BJ (cell line): Measurements from ENCODE around the gene ZNF621. TPM values are rescaled to one million over a fixed set of nuclear protein-coding genes. Genes with fewer than 3 reads are reported as not detected.

Experiments used
- CTCF ChIA-PET: fragments of 350-600 bp; formaldehyde crosslinking; extraction: SDS; loops from one replicate; lab custom pipeline; 2021; ENCODE audit warnings: antibody characterized with exemption, inconsistent platforms; lab: Yijun Ruan, JAX
- POLR2A ChIA-PET: fragments of 300-600 bp; sonication (Branson Sonifier 250); formaldehyde crosslinking; extraction: SDS; loops from one replicate; lab custom pipeline; 2021; ENCODE audit warnings: antibody characterized with exemption; lab: Charles Lee
- DNase-seq: peaks from one replicate; pipeline ENCODE4 v3.0.0-alpha.2; 2011; ENCODE audit warnings: low read depth
- H3K27me3 ChIP-seq: 2 replicates; pipeline ENCODE4 v1.6.0; 2011; ENCODE audit warnings: low read length; ENCODE audit not compliant: control insufficient read depth, insufficient read depth
- H3K36me3 ChIP-seq: 2 replicates; pipeline ENCODE4 v1.5.1; 2011; ENCODE audit warnings: low read length; ENCODE audit not compliant: control insufficient read depth, insufficient read depth
- H3K4me3 ChIP-seq: 2 replicates; pipeline ENCODE4 v1.5.1; 2011; ENCODE audit warnings: low read depth, mild to moderate bottlenecking, control low read depth, low read length
- CTCF ChIP-seq: IDR thresholded peaks from 2 replicates; pipeline ENCODE4 v1.5.1; 2011; ENCODE audit warnings: low read depth, mild to moderate bottlenecking, control low read depth, inconsistent platforms, low read length, moderate library complexity; ENCODE audit not compliant: insufficient read depth
- polyA plus RNA-seq: library from polyadenylated mRNA; depleted of rRNA; stranded (reverse); fragments of >200 nt; gene quantifications from 2 replicates; pipeline ENCODE4 v1.2.3, GENCODE V29; 2011

Gene ZNF621
- polyA plus RNA-seq, 1 experiment = 13.2 TPM

DNA sequence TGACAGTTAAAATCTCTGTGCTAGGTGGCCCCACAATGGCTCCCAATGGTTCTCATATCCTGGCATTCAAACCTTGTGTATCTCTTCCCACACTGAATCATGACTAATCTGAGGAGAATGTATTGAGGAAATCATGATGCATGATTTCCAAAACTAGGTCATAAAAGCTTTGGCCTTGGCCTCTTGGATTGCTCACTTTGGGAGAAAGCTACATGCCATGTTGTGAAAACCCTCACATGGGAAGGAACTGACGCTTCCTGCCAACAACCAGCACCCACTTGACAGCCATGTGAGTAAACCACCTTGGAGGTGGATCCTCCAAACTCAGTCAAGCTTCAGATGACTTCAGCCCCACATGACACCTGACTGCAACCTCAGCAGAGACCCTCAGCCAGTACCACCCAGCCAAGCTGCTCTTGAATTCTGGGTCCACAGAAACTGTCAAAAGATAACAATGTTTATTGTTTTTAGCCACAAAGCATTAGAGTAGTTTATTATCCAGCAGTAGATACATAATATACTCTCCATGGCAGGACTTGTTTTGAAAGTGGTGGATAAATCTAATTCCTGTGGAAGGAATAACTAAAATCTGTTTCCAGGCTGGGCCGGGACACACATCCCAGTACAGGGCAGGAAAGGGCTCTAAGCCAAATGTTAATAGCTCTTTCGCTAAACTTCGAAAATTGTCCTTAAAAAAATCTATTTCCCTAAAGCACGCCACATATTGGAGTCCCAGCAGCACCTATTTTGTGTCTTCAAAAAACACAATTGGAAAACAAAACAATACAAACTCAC, 19.9 kb upstream of the ZNF621 start:
- ChIA-PET POLR2A (interaction anchor here (0.6 kb wide), 1 partner anchor 695 kb away, joined by 5 read pairs; no protein-coding TSS in a partner anchor), CTCF (interaction anchor here (1.0 to 1.1 kb wide), 2 partner anchors 19 to 27 kb away, joined by 3 to 4 read pairs; partner anchors contain the start of gene ZNF621)

GRCh38 chr3:40505599-40506462, 18.9 kb upstream of the ZNF621 start, which contains the start of gene ZNF620:
ZNF620 (plus strand) TSS chr3:40506039; CDS start chr3:40506353, 314 bp downstream.
- H3K27me3 ChIP-seq = no peaks in the 10 kb centered on the region
- no peak for DNase-seq
- TF ChIP-seq CTCF = peak; percentile 52
- H3K4me3 ChIP-seq = peak within 1 kb of the TSS; percentile 61
- CTCF ChIA-PET = interaction anchor here (0.9 to 1.1 kb wide), 3 partner anchors 18 to 39 kb away, joined by 3 to 4 read pairs (median 3); partner anchors contain the start of gene ZNF621
- POLR2A ChIA-PET = no interaction called here
- H3K36me3 ChIP-seq = no peaks in the 10 kb centered on the region

More for the DNA sequence above, 19.9 kb upstream of the ZNF621 start:
- Histone ChIP-seq H3K36me3 (no peaks in the 10 kb centered on the region), H3K4me3 (no peak overlapping the region), H3K27me3 (no peaks in the 10 kb centered on the region)
- no peak for TF ChIP-seq CTCF
- peak; percentile 95 for DNase-seq

- no peaks in the 10 kb centered on the region for H3K27me3 ChIP-seq
- ChIA-PET CTCF (no interaction called here), POLR2A (no interaction called here)
- DNase-seq = no peak
- H3K4me3 ChIP-seq = no peak overlapping the region
- TF ChIP-seq CTCF = no peak
- H3K36me3 ChIP-seq = no peaks in the 10 kb centered on the region
Observed at GRCh38 chr3:40511031-40511718, 13.6 kb upstream of the ZNF621 start.

DNA sequence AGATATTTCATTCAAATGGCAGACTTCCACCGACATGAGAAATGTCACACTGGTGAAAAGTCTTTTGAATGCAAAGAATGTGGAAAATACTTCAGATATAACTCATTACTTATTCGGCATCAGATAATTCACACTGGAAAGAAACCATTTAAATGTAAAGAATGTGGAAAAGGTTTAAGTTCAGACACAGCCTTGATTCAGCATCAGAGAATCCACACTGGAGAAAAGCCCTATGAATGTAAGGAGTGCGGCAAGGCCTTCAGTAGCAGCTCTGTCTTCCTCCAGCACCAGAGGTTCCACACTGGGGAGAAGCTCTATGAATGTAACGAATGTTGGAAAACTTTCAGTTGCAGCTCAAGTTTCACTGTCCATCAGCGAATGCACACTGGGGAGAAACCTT, 8.6 kb upstream of the ZNF621 start:
- ChIA-PET CTCF (no interaction called here), POLR2A (no interaction called here)
- Histone ChIP-seq H3K27me3 (no peaks in the 10 kb centered on the region), H3K36me3 (no peaks in the 10 kb centered on the region), H3K4me3 (no peak overlapping the region)
- TF ChIP-seq CTCF = no peak
- no peak for DNase-seq
